HEK293 (cell line): ENCODE data around the gene MLF2.

Experiments
- CTCF ChIP-seq: fragments of 450-650 bp; formaldehyde crosslinking; IDR thresholded peaks from 2 replicates; pipeline ENCODE4 v1.5.1; 2016; ENCODE audit warnings: missing biosample characterization, missing genetic modification characterization
- TCF7L2 ChIP-seq: IDR thresholded peaks from 2 replicates; pipeline ENCODE4 v1.6.1; 2011; ENCODE audit warnings: low read depth, mild to moderate bottlenecking, inconsistent platforms, low read length, moderate library complexity, borderline replicate concordance
- ZNF132 ChIP-seq: fragments of 450-650 bp; formaldehyde crosslinking; IDR thresholded peaks from 2 replicates; pipeline ENCODE4 v1.5.1; 2017; ENCODE audit warnings: missing biosample characterization, missing genetic modification characterization, borderline replicate concordance
- ZNF311 ChIP-seq: fragments of 450-650 bp; formaldehyde crosslinking; IDR thresholded peaks from 2 replicates; pipeline ENCODE4 v1.5.1; 2017; ENCODE audit warnings: missing biosample characterization, missing genetic modification characterization, borderline replicate concordance
- ZNF335 ChIP-seq: fragments of 450-650 bp; formaldehyde crosslinking; conservative IDR thresholded peaks from 2 replicates; pipeline ENCODE4 v1.5.1; 2016; ENCODE audit warnings: missing biosample characterization, missing genetic modification characterization
- ZNF423 ChIP-seq: fragments of 450-650 bp; formaldehyde crosslinking; IDR thresholded peaks from 2 replicates; pipeline ENCODE4 v1.5.1; 2016; ENCODE audit warnings: missing biosample characterization, missing genetic modification characterization
- TF ChIP-seq, protein P1 (sequence below): fragments of 450-650 bp; formaldehyde crosslinking; IDR thresholded peaks from 2 replicates; pipeline ENCODE4 v1.5.1; 2016; ENCODE audit warnings: missing biosample characterization, missing genetic modification characterization, low read depth

GRCh38 chr12:6791931-6792520 lies 39.1 kb upstream of the MLF2 start:
- TF ChIP-seq CTCF (tag by site-specific recombination), result no peak
- TF ChIP-seq TCF7L2, result no peak
- TF ChIP-seq, protein P1, sequence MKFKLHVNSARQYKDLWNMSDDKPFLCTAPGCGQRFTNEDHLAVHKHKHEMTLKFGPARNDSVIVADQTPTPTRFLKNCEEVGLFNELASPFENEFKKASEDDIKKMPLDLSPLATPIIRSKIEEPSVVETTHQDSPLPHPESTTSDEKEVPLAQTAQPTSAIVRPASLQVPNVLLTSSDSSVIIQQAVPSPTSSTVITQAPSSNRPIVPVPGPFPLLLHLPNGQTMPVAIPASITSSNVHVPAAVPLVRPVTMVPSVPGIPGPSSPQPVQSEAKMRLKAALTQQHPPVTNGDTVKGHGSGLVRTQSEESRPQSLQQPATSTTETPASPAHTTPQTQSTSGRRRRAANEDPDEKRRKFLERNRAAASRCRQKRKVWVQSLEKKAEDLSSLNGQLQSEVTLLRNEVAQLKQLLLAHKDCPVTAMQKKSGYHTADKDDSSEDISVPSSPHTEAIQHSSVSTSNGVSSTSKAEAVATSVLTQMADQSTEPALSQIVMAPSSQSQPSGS (tag by site-specific recombination), result no peak
- no peak for TF ChIP-seq ZNF423 (tag by site-specific recombination)
- no peak for TF ChIP-seq ZNF311 (tag by site-specific recombination)
- no peak for TF ChIP-seq ZNF335 (tag by site-specific recombination)
- TF ChIP-seq ZNF132, result no peak
